A549 treated with DMSO at 1 μM for 4 hours (cell line): ENCODE data around the gene RIN3. TPM values are rescaled to one million over a fixed set of nuclear protein-coding genes. Genes with fewer than 3 reads are reported as not detected.

ENCODE experiments used
- total RNA-seq: library from RNA; stranded (reverse); fragments of 200-300 nt; extraction: Qiagen RNA extraction; gene quantifications from 5 replicates; pipeline ENCODE4 v1.2.3, GENCODE V29; 2022; ENCODE audit warnings: low read depth

The RIN3 gene, protein sequence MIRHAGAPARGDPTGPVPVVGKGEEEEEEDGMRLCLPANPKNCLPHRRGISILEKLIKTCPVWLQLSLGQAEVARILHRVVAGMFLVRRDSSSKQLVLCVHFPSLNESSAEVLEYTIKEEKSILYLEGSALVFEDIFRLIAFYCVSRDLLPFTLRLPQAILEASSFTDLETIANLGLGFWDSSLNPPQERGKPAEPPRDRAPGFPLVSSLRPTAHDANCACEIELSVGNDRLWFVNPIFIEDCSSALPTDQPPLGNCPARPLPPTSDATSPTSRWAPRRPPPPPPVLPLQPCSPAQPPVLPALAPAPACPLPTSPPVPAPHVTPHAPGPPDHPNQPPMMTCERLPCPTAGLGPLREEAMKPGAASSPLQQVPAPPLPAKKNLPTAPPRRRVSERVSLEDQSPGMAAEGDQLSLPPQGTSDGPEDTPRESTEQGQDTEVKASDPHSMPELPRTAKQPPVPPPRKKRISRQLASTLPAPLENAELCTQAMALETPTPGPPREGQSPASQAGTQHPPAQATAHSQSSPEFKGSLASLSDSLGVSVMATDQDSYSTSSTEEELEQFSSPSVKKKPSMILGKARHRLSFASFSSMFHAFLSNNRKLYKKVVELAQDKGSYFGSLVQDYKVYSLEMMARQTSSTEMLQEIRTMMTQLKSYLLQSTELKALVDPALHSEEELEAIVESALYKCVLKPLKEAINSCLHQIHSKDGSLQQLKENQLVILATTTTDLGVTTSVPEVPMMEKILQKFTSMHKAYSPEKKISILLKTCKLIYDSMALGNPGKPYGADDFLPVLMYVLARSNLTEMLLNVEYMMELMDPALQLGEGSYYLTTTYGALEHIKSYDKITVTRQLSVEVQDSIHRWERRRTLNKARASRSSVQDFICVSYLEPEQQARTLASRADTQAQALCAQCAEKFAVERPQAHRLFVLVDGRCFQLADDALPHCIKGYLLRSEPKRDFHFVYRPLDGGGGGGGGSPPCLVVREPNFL
- 21.6 to 27.3 TPM (median 25.1 TPM) in 5 replicates for total RNA-seq

DNA sequence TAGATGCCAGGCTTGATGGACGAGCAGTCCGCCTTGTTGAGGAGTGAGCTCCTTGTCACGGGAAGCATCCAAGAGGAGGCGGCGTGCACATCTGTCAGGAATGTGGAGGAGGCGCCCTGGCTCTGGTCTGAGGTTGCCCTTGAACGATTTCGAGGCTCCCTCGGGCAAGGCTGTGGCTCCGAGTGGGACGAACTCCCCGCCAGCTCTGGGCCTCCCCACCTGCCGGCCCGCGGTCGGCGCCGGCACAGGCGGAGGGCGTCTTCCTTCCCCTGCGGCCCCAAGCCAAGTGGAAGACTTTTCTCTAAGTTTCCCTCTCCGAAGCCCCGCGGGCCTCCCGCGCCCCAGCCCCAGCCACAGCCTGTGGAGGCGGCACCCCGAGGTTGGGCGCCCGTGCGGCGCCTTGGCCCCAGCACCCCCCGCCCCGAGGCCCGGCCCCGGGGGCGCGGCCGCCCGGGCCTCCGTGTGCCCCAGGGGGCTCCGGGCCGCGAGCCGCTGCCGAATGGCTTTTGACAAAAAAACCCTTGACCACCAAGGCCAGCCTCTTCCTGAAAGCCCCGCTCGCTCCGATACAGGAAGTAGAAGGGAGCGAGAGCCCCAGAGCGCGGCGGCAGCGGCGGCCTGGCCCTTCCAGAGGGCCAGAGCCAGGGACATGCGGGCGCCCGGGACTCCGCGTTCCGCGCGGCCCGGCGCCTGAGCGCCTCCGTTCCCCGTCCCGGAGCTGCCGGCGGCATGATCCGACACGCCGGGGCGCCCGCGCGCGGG lies at the start of gene RIN3:
RIN3 (plus strand) TSS at position 578 of the 762 bp plus-strand sequence; CDS start at position 730, 152 bp downstream.

Other genes with a start within 250 kb of the RIN3 start
- gene SLC24A4, start 190.6 kb upstream of the RIN3 start, total RNA-seq = 0.13 to 0.41 TPM (median 0.23 TPM) in 5 replicates
- 55.6 to 63.3 TPM (median 60.1 TPM) in 5 replicates for gene LGMN, start 234.8 kb downstream of the RIN3 start, total RNA-seq